GM13976 (cell line): Measurements from ENCODE around the gene LIN7A.

ENCODE experiments used
- DNase-seq: peaks from one replicate; pipeline ENCODE4 v3.0.0; 2012; ENCODE audit warnings: low spot score
- CTCF ChIP-seq: IDR thresholded peaks from 2 replicates; pipeline ENCODE4 v1.5.1; 2012; ENCODE audit warnings: borderline replicate concordance, mild to moderate bottlenecking; ENCODE audit not compliant: insufficient read depth; ENCODE audit errors: extremely low read depth, missing control alignments, control extremely low read depth
- in situ Hi-C: fragments of 300-500 bp; cut with MboI; formaldehyde crosslinking; loops from one replicate; pipeline ENCODE4 v1.12.0; 2022; ENCODE audit warnings: low sequenced_read_pairs, mixed read lengths, inconsistent platforms; ENCODE audit not compliant: unreplicated experiment

Gene LIN7A

GRCh38 chr12:80941916-80942315, 4.2 kb upstream of the LIN7A start:
- in situ Hi-C loops = no loop called here
- no peak for TF ChIP-seq CTCF
- no peak for DNase-seq

- in situ Hi-C loops = no loop called here
- TF ChIP-seq CTCF = no peak
- no peak for DNase-seq
Measured at GRCh38 chr12:80939231-80939950, 1.7 kb upstream of the LIN7A start.

- TF ChIP-seq CTCF = no peak
- in situ Hi-C loops = no loop called here
- no peak for DNase-seq
Measured at GRCh38 chr12:80938397-80938796, 663 bp upstream of the LIN7A start.

- in situ Hi-C loops = no loop called here
- TF ChIP-seq CTCF = no peak
- DNase-seq = peak; percentile 56
Measured at GRCh38 chr12:80936642-80937390, 918 bp downstream of the LIN7A start.

- in situ Hi-C loops = no loop called here
- TF ChIP-seq CTCF = no peak
- DNase-seq = no peak
Measured at GRCh38 chr12:80936353-80936641, 1.4 kb downstream of the LIN7A start.

GRCh38 chr12:80935111-80935510, 2.6 kb downstream of the LIN7A start:
- in situ Hi-C loops = no loop called here
- TF ChIP-seq CTCF = no peak
- no peak for DNase-seq
